Right lung (tissue), 10 donors: ENCODE data around the gene PLCL2. TPM values are rescaled to one million over a fixed set of nuclear protein-coding genes. Genes with fewer than 3 reads are reported as not detected.

Experiments
- DNase-seq, 2 donors: peaks; one replicate each; pipeline ENCODE4 v3.0.0-alpha.2; 2013
- long read RNA-seq, 8 donors: transcript quantifications; one replicate each; lab custom pipeline, GENCODE V29; 2026
- polyA plus RNA-seq, 5 donors: library from polyadenylated mRNA; unstranded; fragments of 120-200 nt; gene quantifications; one replicate each; pipeline versions ENCODE4 v1.2.1 to v1.2.3, GENCODE V29; 2013; ENCODE audit warnings: inconsistent platforms in 1 of 5, low replicate concordance in 1 of 5; ENCODE audit not compliant: insufficient read length in 5 of 5, insufficient read depth in 1 of 5

PLCL2 gene
- polyA plus RNA-seq, result 10 to 100 TPM in 3 of 5 donors, 1 to 10 TPM in 2; 8.1 to 14.6 (median 10.8) TPM
- long read RNA-seq, donor 1, full-length matches to known transcripts, result 3 of 3 reads
- long read RNA-seq, donor 1, partial matches to known transcripts, result 0 of 3 reads
- long read RNA-seq, donor 1, other reads (novel, unspliced or antisense), result 0 of 3 reads
- long read RNA-seq, donor 2, full-length matches to known transcripts, result 3 of 3 reads
- long read RNA-seq, donor 2, partial matches to known transcripts, result 0 of 3 reads
- long read RNA-seq, donor 2, other reads (novel, unspliced or antisense), result 0 of 3 reads
- long read RNA-seq, donor 3, full-length matches to known transcripts, result 2 of 2 reads
- long read RNA-seq, donor 3, partial matches to known transcripts, result 0 of 2 reads
- long read RNA-seq, donor 3, other reads (novel, unspliced or antisense), result 0 of 2 reads
- long read RNA-seq, donor 4, full-length matches to known transcripts, result 1 of 1 reads
- long read RNA-seq, donor 4, partial matches to known transcripts, result 0 of 1 reads
- long read RNA-seq, donor 4, other reads (novel, unspliced or antisense), result 0 of 1 reads
- long read RNA-seq, donor 5, full-length matches to known transcripts, result 2 of 2 reads
- long read RNA-seq, donor 5, partial matches to known transcripts, result 0 of 2 reads
- long read RNA-seq, donor 5, other reads (novel, unspliced or antisense), result 0 of 2 reads
- long read RNA-seq, donor 6, full-length matches to known transcripts, result 1 of 1 reads
- long read RNA-seq, donor 6, partial matches to known transcripts, result 0 of 1 reads
- long read RNA-seq, donor 6, other reads (novel, unspliced or antisense), result 0 of 1 reads
- long read RNA-seq, donor 7, full-length matches to known transcripts, result 1 of 1 reads
- long read RNA-seq, donor 7, partial matches to known transcripts, result 0 of 1 reads
- long read RNA-seq, donor 7, other reads (novel, unspliced or antisense), result 0 of 1 reads
- long read RNA-seq, donor 8, result 0 reads

- peak in 1 of 2 donors; percentile 45 for DNase-seq
These were observed at the start of gene PLCL2 for GRCh38 chr3:16884748-16885592. Gene PLCL2 (plus strand): TSS chr3:16884955. CDS start chr3:16885040, 85 bp downstream.

- no peak for DNase-seq
These were observed 48.1 kb upstream of the PLCL2 start for GRCh38 chr3:16836505-16837237.

DNA sequence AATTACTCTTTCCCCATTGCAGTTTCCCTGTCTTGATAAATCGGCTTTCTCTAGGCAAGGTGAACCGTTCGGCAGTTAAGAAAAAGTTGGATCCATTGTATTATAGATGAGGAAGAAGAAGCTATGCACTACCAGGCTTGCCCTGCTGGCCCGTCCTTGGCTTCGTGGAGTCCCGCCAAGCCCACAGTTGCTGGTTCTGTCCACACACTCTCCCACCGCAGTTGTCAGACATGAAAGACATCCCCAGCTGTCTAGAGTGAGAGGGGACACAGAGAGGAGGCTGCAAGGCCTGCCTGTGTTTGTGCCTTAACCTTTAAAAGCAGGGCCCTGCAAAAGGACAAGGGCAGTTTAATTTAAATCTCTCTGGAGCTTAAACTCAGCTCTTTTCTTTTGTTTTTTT, 47.2 kb upstream of the PLCL2 start:
- DNase-seq, result no peak

DNA sequence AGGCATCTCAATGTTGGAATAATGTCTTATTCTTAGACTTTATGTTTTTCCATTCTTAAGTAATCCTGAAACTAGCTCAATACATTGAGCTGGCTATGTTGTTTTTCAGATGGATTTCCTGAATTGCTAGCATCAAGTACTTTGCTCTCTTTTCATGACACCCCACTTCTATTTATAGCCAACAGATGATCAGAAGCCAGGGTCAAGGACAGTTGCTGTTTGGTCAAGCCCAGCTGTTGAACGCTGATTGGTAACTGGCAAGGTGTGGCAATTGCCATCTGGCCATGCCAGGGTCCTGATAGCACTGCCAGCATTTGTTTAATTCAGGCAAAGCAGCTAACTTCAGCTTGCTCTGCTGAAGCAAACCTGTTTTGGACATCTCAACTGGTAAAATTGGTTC, 46.2 kb upstream of the PLCL2 start:
- DNase-seq, result no peak

- DNase-seq, result no peak
These were observed 45.3 kb upstream of the PLCL2 start for GRCh38 chr3:16839271-16840100.

DNA sequence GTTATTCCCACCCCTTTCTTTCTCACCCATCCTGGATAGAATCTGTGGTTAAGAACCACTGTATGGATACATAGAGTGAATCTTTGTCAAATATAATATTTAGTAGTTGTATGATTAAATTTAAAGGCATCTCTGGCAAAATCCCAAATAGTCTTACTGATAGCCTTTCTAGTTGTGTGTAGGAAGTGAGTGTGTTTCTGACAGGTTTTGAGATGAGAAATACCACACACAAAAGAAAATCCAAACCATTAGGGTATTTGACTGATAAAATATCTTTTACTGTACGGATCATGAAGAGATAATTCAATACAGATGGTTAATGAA, 44.7 kb upstream of the PLCL2 start:
- DNase-seq, result no peak

GRCh38 chr3:16841041-16841753, 43.6 kb upstream of the PLCL2 start:
- no peak for DNase-seq

DNA sequence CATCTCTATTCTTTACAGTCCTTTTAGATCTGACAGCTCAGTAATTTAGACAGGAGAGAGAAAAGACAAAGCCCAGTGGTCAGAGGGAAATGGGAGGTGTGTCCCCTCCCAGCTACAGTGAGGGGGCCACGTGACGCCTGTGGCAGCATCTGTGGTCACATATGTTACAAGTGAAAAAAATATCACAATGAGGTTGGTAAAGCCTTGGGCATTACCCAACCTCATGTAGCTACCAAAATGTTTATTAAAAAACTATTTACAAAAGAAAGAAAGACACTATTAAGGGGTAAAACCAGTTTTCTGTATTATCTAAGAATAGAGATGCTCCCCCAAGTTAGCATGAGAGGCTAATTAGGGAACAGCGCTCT, 42.9 kb upstream of the PLCL2 start:
- DNase-seq, result no peak

GRCh38 chr3:16842272-16843270, 42.2 kb upstream of the PLCL2 start:
- DNase-seq, result peak in 1 of 2 donors; percentile 6

DNA sequence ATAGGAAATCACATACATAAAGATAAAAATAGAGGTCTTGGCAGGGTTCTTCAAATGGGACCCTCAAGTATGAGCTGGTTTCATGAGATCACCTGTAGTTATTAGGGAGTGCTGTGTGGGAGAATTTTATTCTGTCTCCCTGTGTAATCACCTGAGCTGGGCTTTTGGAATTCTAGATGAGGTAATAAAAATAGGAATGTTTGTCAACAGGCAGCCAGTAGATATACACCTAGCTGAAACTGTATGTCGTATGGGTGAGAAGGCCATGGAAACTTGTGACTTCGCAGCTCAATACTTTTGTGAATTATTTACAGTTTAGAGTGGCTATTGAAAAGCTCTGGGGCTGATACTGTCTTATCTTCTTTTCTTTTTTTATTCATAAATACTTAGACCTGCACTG, 40.5 kb upstream of the PLCL2 start:
- no peak for DNase-seq

GRCh38 chr3:16844791-16845190, 40.0 kb upstream of the PLCL2 start:
- DNase-seq, result no peak

GRCh38 chr3:16846373-16847080, 38.2 kb upstream of the PLCL2 start:
- no peak for DNase-seq

DNA sequence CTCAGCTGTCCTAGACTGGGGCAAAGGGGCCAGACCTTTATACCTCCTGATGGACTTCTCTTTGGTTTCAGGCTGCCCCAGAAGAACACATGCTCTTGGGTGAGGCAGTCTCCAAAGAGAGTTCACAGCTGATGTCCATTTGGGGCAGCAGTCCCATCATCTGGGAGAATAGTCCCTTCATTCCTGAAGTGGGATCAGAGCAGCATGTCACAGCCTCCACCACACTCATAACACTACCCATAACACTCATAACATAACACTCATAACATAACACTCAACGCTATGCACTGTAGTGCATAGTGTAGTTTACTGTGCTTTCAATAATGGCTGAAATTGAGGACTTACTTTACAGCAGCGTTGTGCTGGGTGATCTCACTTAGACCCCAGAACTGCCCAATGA, 36.7 kb upstream of the PLCL2 start:
- no peak for DNase-seq

DNA sequence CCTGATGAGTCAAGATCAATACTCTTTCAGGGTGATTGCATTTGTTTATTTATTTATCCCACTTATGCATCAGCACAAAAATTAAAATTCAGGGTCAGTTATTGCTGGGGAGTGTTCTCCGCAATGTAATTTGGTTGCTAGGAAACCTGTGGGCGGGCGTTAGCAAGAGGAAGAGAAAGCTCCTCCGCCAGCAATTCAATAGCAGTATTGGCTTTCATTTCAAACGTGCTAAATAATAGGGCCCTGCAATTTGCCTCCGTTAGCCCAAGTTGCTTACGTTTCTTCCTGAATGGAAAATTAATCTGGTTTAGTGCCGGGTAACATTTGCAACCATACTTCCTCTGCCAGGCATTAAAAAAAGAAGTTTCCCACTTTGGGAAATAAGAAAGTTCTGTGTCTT, 35.5 kb upstream of the PLCL2 start:
- peak in 1 of 2 donors; percentile 35 for DNase-seq

DNA sequence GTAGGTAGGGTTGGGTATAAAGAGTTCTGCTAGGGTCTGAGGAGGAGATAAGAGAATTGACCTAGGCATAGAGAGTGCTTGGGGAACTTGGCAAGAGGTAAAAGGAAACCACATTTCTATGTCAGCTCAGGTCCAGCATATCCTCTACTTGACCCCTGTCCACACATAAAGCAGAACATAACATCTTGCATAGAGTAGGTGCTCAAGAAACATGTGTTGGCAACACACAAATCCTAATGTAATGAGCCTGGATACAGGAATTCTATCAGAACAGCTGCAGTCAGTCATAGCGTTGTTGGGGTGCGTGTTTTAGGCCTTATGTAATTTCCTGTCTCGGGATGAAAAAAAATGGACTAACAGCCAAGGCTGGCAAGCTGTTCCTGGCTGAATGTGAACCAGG, 35.0 kb upstream of the PLCL2 start:
- peak; percentile 24 for DNase-seq

DNA sequence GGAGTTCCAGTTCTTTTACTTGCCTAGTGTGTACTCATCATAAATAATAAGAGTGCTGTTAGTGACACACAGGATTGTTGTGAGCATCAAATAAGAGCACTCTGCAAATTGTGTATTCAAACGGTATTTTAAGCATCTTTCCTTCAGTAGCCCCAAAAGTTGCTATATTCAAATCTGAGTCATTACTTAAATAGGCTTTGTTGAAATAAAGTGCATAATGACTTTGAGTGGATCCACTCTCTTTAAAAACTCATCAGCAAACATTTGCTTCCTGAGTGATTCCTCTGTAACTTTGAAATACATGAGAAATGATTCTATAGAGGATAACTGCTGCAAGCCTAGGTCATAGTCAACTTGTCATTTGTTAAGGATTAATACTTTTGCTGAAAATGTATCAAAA, 29.3 kb upstream of the PLCL2 start:
- no peak for DNase-seq

GRCh38 chr3:16860234-16860633, 24.5 kb upstream of the PLCL2 start:
- no peak for DNase-seq

GRCh38 chr3:16861432-16861831, 23.3 kb upstream of the PLCL2 start:
- DNase-seq, result no peak
